HG03354 (cell line): ENCODE data around the gene VKORC1.

Source experiments
- ATAC-seq: cut with Tn5 transposase; IDR thresholded peaks from one replicate; pipeline ENCODE4 v1.9.1; 2021; ENCODE audit warnings: mild to moderate bottlenecking; ENCODE audit not compliant: unreplicated experiment, poor library complexity, severe bottlenecking

VKORC1 gene

GRCh38 chr16:31073142-31073969, 21.2 kb downstream of the VKORC1 start:
- peak; percentile 58 for ATAC-seq

DNA sequence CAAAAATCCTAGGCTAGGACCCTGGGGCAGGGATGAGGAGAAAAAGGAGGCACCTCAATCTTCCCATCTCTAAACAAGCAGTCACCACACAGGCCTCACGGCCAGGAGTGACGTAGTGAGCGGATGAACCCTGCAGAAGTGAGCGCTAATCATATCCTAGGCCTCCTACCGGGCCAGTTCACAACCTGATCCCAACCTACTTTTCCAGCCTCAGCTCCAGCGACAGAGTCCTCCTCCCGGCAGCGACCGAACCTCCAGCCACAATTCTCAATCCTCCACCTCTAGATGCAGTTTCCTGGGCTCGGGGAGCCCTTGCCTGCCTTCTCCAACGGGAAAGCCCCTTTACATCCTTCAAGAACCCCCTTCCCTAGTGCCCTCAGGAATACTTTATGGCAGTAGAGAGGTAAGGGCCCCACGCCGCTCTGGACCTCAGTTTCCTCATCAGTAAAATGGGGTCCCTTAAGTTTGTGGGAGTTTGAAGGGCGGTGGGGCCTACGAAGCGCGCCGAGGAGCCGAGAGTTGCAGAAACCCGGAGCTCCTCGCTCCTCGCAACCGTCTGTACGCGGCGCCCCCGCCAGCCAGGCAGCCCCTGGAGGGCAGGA, 22.0 kb downstream of the VKORC1 start:
- peak; percentile 2 for ATAC-seq

DNA sequence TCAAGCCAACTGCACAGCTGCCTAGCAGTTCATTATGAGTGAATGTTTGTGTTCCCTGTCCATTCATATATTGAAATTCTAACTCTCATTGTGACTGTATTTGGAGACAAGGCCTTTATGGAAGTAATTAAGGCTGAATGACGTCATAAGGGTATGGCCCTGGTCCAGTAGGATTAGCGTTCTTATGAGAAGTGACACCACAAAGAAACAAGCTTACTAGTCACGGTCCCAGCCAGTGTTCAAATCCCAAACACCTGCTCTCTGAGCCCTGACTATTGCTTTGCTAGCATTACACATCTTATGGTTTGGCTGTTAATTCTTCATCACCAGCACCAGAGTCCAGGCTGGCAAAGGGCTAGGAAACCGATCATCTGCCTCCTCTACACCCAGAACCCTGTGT, 22.7 kb downstream of the VKORC1 start:
- no peak for ATAC-seq

- ATAC-seq = no peak
These were observed 27.3 kb downstream of the VKORC1 start for GRCh38 chr16:31067342-31067741.

GRCh38 chr16:31064882-31065461, 29.6 kb downstream of the VKORC1 start:
- no peak for ATAC-seq

DNA sequence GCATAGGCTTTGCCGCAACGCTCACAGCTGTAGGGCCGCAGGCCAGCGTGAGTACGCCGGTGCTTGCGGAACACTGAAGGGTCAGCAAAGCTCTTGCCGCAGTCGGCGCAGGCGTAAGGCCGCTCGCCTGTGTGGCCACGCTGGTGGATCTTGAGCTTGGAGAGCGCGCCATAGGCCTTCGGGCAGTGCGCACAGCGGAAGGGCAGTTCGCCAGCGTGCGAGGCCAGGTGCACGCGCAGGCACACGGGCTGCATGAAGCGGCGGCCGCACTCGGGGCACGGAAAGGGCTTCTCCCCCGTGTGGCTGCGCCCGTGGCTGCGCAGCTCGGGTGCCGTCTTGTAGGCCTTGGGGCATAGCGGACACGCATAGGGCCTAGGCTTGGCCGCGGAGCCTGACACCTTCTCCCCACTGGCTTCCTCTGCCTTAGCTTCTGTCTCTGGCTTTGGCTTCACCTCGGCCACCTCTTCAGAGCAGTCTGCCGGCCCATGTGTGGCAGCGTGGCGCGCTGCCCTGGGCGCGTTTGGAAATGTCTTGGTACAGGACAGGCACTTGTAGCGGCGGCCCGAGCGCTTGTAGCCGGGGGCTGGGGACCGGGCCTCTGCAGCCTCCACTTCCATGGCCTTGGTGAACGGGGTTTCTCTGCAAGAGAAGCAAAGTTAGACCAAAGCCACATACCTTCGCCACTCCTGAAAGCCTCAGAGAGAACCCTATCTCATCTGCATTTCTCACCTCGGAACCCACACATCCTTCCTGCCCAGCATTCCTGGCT, 30.6 kb downstream of the VKORC1 start:
- ATAC-seq = no peak

GRCh38 chr16:31063495-31063842, 31.1 kb downstream of the VKORC1 start:
- ATAC-seq = no peak

GRCh38 chr16:31061813-31062440, 32.7 kb downstream of the VKORC1 start:
- ATAC-seq = no peak

- no peak for ATAC-seq
These were observed 33.3 kb downstream of the VKORC1 start for GRCh38 chr16:31061126-31061812.

GRCh38 chr16:31055613-31056012, 39.0 kb downstream of the VKORC1 start:
- ATAC-seq = no peak

- no peak for ATAC-seq
These were observed 42.5 kb downstream of the VKORC1 start for GRCh38 chr16:31052114-31052513.

- no peak for ATAC-seq
These were observed 44.1 kb downstream of the VKORC1 start for GRCh38 chr16:31050280-31051030.

- ATAC-seq = no peak
These were observed 50.6 kb downstream of the VKORC1 start for GRCh38 chr16:31043898-31044481.

- ATAC-seq = no peak
These were observed 51.2 kb downstream of the VKORC1 start for GRCh38 chr16:31043352-31043751.

DNA sequence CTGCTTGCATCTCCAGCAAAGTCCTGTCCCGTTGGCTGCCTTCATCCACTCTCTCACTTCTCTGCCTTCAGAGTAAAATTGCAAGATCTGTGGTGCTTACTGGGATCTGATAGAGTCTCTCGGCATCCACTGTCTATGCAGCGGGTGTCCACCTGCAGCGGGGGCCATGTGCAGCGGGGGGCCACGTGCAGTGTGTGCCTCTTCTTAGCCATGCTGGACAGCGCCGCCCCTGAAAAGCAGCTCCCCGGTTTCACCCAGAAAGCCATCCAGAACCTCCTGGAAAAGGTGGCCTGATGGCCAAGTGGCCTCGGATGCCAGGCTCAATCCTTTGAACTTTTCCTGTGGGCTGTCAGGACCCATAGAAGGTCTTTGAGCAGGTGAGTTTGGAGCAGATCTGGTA, 51.7 kb downstream of the VKORC1 start:
- no peak for ATAC-seq
